ENCODE measurements around the gene DHX30. TPM values are rescaled to one million over a fixed set of nuclear protein-coding genes. Genes with fewer than 3 reads are reported as not detected.

DHX30 gene
- total and polyA plus RNA-seq, 2 of the 4 experiments (the other 2 are of a cell fraction) = 55.6 to 57.2 TPM

DNA sequence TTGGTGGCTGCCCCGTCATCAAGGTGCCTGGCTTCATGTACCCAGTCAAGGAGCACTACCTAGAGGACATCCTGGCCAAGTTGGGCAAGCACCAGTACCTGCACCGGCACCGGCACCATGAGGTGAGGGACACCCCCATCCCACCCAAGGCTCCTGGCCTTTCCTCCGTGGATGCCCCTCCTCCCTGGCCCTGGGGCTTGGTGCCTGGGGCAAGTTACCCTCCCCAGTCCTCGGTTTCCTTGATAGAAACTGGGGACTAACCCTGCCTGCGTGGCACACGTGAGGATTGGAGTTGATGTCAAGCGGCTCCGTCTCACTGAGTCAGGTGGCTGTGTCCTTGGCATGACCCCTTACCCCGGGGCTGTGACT is 43.9 kb downstream of the DHX30 start:
- ATAC-seq (ENCODE audit: low read depth) (no peak), DNase-seq (no peak)
- H3K27me3 ChIP-seq (ENCODE audit: control insufficient read depth, insufficient read depth, low read length) = no peaks in the 10 kb centered on the region
- H3K23ac ChIP-seq (ENCODE audit: low read depth, low read length) = no peak overlapping the region
- no peak overlapping the region for H2BK120ac ChIP-seq (ENCODE audit: low read depth, low read length)
- dilution Hi-C loops (cut with HindIII; ENCODE audit: low sequenced_read_pairs, unreplicated experiment) = no loop called here
- H4K20me1 ChIP-seq (ENCODE audit: insufficient read depth, low read length) = peaks cover 73% of the 10 kb centered on the region
- H3K4me2 ChIP-seq (ENCODE audit: low read depth, low read length) = no peak overlapping the region
- H3K18ac ChIP-seq (ENCODE audit: low read depth, low read length) = no peak overlapping the region
- H4K91ac ChIP-seq (ENCODE audit: insufficient read depth, low read depth, low read length) = no peak overlapping the region
- H4K8ac ChIP-seq (ENCODE audit: low read depth in 2 of 2, low read length in 2 of 2) = no peak overlapping the region
- H3K9me3 ChIP-seq (ENCODE audit: control insufficient read depth, insufficient read depth, low read length) = no peaks in the 10 kb centered on the region
- H3K79me1 ChIP-seq (ENCODE audit: low read depth in 1 of 2, low read length in 2 of 2) = peaks cover 3 to 18% of the 10 kb centered on the region in 2 experiments; a peak in 3 of 4 replicates
- CTCF ChIA-PET = no interaction called here
- intact Hi-C loops (cut with micrococcal nuclease) = no loop called here
- no peak overlapping the region for H3K14ac ChIP-seq (replicated peaks; ENCODE audit: low read depth, low read length)
- H3K27ac ChIP-seq (ENCODE audit: insufficient read depth, low read length) = no peak overlapping the region
- peaks cover 89% of the 10 kb centered on the region for H3K36me3 ChIP-seq (ENCODE audit: control insufficient read depth, insufficient read depth, low read length)
- 100% methylated on average over 1 of the region's 10 CpGs; no CpG with 5 or more reads in 1 of the 2 experiments for WGBS, 2 experiments (ENCODE audit: extremely low coverage in 2 of 2, insufficient read length in 1 of 2)
- H4K5ac ChIP-seq (ENCODE audit: low read depth, low read length) = no peak overlapping the region
- no TSS peak for BruUV-seq (replicated peaks)
- H3K9ac ChIP-seq (ENCODE audit: low read depth, low read length) = no peak overlapping the region
- no peak overlapping the region for H3K4ac ChIP-seq (ENCODE audit: low read depth, low read length)
- in situ Hi-C loops (cut with MboI; ENCODE audit: low sequenced_read_pairs) = no loop called here
- no peak overlapping the region for H2BK5ac ChIP-seq (ENCODE audit: low read depth, low read length, poor library complexity, severe bottlenecking)
- no peak overlapping the region for H2AK5ac ChIP-seq (ENCODE audit: low read depth, low read length)
- H3K4me3 ChIP-seq (ENCODE audit: insufficient read depth, low read depth, low read length) = no peak overlapping the region
- H3K56ac ChIP-seq (ENCODE audit: extremely low read depth, insufficient read depth, low read length) = no peak overlapping the region
- peaks cover 2% of the 10 kb centered on the region; the same call in 1 of the 2 replicates for H3K4me1 ChIP-seq (ENCODE audit: control insufficient read depth, insufficient read depth, low read length)
- H2BK15ac ChIP-seq (ENCODE audit: low read depth, low read length) = no peak overlapping the region
- POLR2A ChIA-PET (ENCODE audit: unreplicated experiment) = no interaction called here
- H2AK9ac ChIP-seq (replicated peaks; ENCODE audit: low read depth, low read length, poor library complexity) = no peak overlapping the region
- no peak overlapping the region for H2BK20ac ChIP-seq (ENCODE audit: low read depth, low read length)
- H3K9me1 ChIP-seq (ENCODE audit: insufficient read depth, low read length) = peaks cover 4% of the 10 kb centered on the region; the same call in 1 of the 2 replicates
- peak overlapping the region; percentile 18 for H2AFZ ChIP-seq (replicated peaks; ENCODE audit: low read length, poor library complexity)
- TF ChIP-seq USF2 (IDR thresholded peaks at IDR 0.05; ENCODE audit: low read depth, low read length) = no peak
- no peak for TF ChIP-seq MAFK (IDR thresholded peaks at IDR 0.05; ENCODE audit: low read depth, low read length)
- TF ChIP-seq CEBPB (IDR thresholded peaks at IDR 0.05; ENCODE audit: low read depth, low read length) = no peak
- no peak for TF ChIP-seq NFE2L2 (IDR thresholded peaks at IDR 0.05; ENCODE audit: low read depth, low read length)
- TF ChIP-seq POLR2A (IDR thresholded peaks at IDR 0.05; ENCODE audit: low read depth, low read length) = no peak
- TF ChIP-seq CTCF (conservative IDR thresholded peaks at IDR 0.05; ENCODE audit: low read depth, low read length) = no peak
- TF ChIP-seq MAZ (IDR thresholded peaks at IDR 0.05; ENCODE audit: borderline replicate concordance, low read depth, low read length) = no peak
- no peak for TF ChIP-seq RCOR1 (IDR thresholded peaks at IDR 0.05; ENCODE audit: insufficient replicate concordance, low read length)

All from IMR-90 (cell line).